ENCODE data around the gene PELI2. TPM values are rescaled to one million over a fixed set of nuclear protein-coding genes. Genes with fewer than 3 reads are reported as not detected.

Gene PELI2
- total RNA-seq, 1 experiment from 2014 or later: 2.0 TPM

DNA sequence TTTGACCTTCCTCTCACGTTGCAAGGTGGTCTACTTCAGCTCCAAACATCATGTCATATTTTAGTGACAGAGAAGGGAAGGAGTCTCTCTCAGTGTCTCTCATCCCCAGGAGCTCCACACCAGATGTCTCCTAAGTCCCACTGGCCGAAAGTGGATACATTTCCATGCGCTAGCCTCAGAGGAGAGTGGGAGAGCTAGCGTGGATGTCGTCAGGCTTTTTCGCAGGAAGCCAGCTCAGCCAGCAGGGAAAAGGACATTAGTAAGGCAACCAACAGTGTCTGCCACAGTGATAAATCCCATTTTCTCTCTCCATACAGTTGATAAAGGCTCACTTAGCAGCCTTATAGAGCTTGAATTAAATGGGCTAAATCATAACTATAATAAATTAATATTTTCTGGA is 155.7 kb downstream of the PELI2 start:
- peaks cover 28% of the 10 kb centered on the region; the same call in 1 of the 2 replicates for H3K27me3 ChIP-seq (ENCODE audit: insufficient read depth, low read length)
- RAD21 ChIA-PET (ENCODE audit: low non-redundant PET in 1 of 2, low total read pairs in 2 of 2, uncharacterized antibody in 2 of 2, unreplicated experiment in 2 of 2): no interaction called here
- intact Hi-C loops (cut with micrococcal nuclease): no loop called here
- TF ChIP-seq ZBTB33 (IDR thresholded peaks at IDR 0.05; ENCODE audit: extremely low read depth, insufficient replicate concordance, low read length): no peak
- no peak for TF ChIP-seq ZFX (IDR thresholded peaks at IDR 0.05)
- no peak for TF ChIP-seq CTCF (IDR thresholded peaks at IDR 0.05 in 2 of 3, conservative IDR thresholded peaks at IDR 0.05 in 1 of 3; ENCODE audit: borderline replicate concordance in 1 of 3, insufficient read depth in 1 of 3, low read depth in 2 of 3, low read length in 2 of 3)
- no peak for TF ChIP-seq POLR2AphosphoS5 (IDR thresholded peaks at IDR 0.05; ENCODE audit: low read depth, low read length)
- TF ChIP-seq, protein P1, sequence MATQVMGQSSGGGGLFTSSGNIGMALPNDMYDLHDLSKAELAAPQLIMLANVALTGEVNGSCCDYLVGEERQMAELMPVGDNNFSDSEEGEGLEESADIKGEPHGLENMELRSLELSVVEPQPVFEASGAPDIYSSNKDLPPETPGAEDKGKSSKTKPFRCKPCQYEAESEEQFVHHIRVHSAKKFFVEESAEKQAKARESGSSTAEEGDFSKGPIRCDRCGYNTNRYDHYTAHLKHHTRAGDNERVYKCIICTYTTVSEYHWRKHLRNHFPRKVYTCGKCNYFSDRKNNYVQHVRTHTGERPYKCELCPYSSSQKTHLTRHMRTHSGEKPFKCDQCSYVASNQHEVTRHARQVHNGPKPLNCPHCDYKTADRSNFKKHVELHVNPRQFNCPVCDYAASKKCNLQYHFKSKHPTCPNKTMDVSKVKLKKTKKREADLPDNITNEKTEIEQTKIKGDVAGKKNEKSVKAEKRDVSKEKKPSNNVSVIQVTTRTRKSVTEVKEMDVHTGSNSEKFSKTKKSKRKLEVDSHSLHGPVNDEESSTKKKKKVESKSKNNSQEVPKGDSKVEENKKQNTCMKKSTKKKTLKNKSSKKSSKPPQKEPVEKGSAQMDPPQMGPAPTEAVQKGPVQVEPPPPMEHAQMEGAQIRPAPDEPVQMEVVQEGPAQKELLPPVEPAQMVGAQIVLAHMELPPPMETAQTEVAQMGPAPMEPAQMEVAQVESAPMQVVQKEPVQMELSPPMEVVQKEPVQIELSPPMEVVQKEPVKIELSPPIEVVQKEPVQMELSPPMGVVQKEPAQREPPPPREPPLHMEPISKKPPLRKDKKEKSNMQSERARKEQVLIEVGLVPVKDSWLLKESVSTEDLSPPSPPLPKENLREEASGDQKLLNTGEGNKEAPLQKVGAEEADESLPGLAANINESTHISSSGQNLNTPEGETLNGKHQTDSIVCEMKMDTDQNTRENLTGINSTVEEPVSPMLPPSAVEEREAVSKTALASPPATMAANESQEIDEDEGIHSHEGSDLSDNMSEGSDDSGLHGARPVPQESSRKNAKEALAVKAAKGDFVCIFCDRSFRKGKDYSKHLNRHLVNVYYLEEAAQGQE (IDR thresholded peaks at IDR 0.05; ENCODE audit: low read depth): no peak
- no peak for TF ChIP-seq EGR1 (IDR thresholded peaks at IDR 0.05; ENCODE audit: low read depth)
- H4K20me1 ChIP-seq (ENCODE audit: insufficient read depth): no peaks in the 10 kb centered on the region
- H3K4me3 ChIP-seq (replicated peaks in 1 of 2; ENCODE audit: low read depth in 1 of 2, low read length in 2 of 2): no peak overlapping the region
- ATAC-seq (no peak), DNase-seq (ENCODE audit: low read depth, low spot score) (no peak)
- H3K9me3 ChIP-seq (ENCODE audit: control insufficient read depth in 1 of 2, insufficient read depth in 1 of 2, low read depth in 1 of 2, low read length in 2 of 2): no peaks in the 10 kb centered on the region
- no peaks in the 10 kb centered on the region for H3K9me2 ChIP-seq (ENCODE audit: insufficient read depth)
- no peak overlapping the region for H3K4me2 ChIP-seq (ENCODE audit: low read length)
- no peak overlapping the region for H2AFZ ChIP-seq (ENCODE audit: low read depth, low read length, poor library complexity, severe bottlenecking)
- H3K27ac ChIP-seq (ENCODE audit: low read depth, low read length): no peak overlapping the region
- no peaks in the 10 kb centered on the region for H3K4me1 ChIP-seq (ENCODE audit: control insufficient read depth in 1 of 2, insufficient read depth in 2 of 2, low read length in 2 of 2)
- POLR2A ChIA-PET: no interaction called here
- no TSS peak for BruUV-seq (replicated peaks)
- CTCF ChIA-PET: no interaction called here
- no peaks in the 10 kb centered on the region for H3K79me2 ChIP-seq (ENCODE audit: insufficient read depth, low read length)
- no peak overlapping the region for H3K9ac ChIP-seq (ENCODE audit: low read length)
- H3K36me3 ChIP-seq (ENCODE audit: control insufficient read depth in 1 of 2, insufficient read depth in 2 of 2, low read length in 2 of 2): no peaks in the 10 kb centered on the region
